ENCODE data around the gene BICD1.
A peak's percentile ranks its signal among the peaks of the same experiment; 100 is the strongest.
"Not testable (repeated sequence)": the region's sequence is repeated elsewhere in the genome, so short reads cannot be mapped to it uniquely, and the experiment has no call there.

The BICD1 gene

DNA sequence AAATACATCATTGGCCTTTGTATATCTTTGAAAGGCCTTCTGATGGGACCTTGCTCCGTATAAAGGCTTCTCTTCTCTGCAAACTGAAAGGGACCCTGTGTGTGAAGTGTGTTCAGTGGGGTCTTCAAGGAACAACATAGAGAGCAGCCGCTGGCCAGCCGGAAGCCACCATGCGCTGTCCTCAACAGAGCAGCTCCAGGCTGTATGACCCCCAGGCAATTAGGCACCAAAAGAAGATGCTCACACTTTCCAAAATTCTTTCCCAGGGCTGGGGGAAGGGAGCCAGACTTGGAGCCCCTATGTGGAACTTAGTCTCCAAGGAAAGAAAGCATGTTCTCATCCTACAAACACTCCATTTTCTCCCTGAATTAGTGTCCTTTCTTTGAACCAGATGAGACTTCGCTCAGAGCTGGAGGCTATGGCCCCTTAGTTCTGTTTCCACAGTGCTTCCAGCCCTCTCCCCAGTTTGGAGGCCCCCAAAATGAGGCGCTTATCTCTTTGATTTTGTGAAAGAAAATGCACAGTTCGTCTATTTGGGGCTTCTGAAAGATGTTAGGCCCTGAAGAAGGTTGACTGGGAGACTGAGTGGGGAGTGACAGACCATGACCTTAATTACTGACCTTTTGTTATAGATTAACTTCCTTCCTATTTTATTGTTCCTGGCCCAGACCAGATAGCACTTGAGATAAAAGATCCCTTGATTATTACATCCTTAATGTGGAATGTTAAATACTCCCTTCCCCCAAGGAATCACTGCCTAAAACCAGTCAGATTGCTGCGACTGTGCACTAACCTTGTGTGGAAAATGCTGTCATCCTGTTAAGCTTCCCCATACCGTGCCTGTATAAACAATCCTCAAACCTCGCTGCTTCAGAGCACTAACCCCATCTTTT is 164.4 kb downstream of the BICD1 start:
- H3K4me3 Mint-ChIP-seq, result no peak overlapping the region
- H3K27me3 Mint-ChIP-seq, result no peaks in the 10 kb centered on the region
- no peaks in the 10 kb centered on the region for H3K36me3 Mint-ChIP-seq (ENCODE audit: low read depth)
- H3K27ac Mint-ChIP-seq, result no peak overlapping the region
- no peaks in the 10 kb centered on the region for H3K9me3 Mint-ChIP-seq
- H3K4me1 Mint-ChIP-seq, result peaks cover 29% of the 10 kb centered on the region
- DNase-seq (no peak), ATAC-seq (no peak)

DNA sequence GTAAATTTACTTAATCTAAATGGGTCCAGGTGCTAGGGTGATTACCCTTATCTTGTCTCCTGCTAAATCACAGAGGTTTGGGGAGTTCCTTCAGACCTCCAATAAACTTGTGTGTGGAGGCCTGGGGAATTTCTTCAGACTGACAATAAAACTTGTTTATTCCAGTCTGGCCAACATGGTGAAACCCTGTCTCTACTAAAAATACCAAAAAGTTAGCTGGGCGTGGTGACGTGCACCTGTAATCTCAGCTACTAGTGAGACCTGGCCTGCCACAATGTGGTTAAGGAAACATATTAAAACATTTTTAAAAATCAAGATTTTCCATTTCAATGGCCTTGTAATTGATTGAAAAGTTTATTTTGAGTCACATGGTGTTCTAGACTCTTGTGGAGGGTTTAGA is 165.8 kb downstream of the BICD1 start:
- no peak for ATAC-seq
- H3K27ac Mint-ChIP-seq, result peak overlapping the region; percentile 81
- no peaks in the 10 kb centered on the region for H3K9me3 Mint-ChIP-seq
- H3K4me3 Mint-ChIP-seq, result peak overlapping the region; percentile 24
- DNase-seq, result no peak
- H3K36me3 Mint-ChIP-seq (ENCODE audit: low read depth), result no peaks in the 10 kb centered on the region
- H3K4me1 Mint-ChIP-seq, result peaks cover 29% of the 10 kb centered on the region
- H3K27me3 Mint-ChIP-seq, result no peaks in the 10 kb centered on the region

DNA sequence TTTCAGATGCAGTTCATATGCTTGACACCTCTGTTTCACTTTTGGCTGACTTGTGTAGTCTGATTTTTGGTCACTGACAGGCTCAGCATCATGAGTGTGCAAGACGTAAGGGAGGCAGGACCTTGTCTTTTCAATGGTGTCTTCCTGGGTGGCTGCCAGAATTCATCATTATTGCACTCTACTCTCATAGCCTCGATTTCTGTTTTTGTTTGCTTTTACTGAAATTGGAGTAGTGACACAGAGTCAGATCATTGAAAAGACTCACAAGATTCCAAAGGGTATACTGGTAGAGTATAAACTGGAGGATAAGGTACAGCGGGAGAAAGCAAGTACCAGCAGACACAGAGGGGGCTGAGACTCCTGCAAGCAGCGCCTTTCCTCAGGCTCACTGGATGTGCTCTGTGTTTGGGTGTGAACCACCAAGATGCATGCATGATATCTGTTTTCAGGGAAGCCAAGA is 166.4 kb downstream of the BICD1 start:
- no peak for DNase-seq
- Mint-ChIP-seq H3K4me1 (peaks cover 29% of the 10 kb centered on the region), H3K27me3 (no peaks in the 10 kb centered on the region), H3K9me3 (no peaks in the 10 kb centered on the region), H3K27ac (peak overlapping the region; percentile 81), H3K36me3 (ENCODE audit: low read depth) (no peaks in the 10 kb centered on the region), H3K4me3 (peak overlapping the region; percentile 29)
- ATAC-seq, result peak; percentile 30

GRCh38 chr12:32273712-32274111 is 167.1 kb downstream of the BICD1 start:
- H3K36me3 Mint-ChIP-seq (ENCODE audit: low read depth), result no peaks in the 10 kb centered on the region
- DNase-seq (peak; percentile 51), ATAC-seq (peak; percentile 95)
- H3K4me3 Mint-ChIP-seq, result peak overlapping the region; percentile 27
- H3K27me3 Mint-ChIP-seq, result no peaks in the 10 kb centered on the region
- peak overlapping the region; percentile 81 for H3K27ac Mint-ChIP-seq
- peaks cover 29% of the 10 kb centered on the region for H3K4me1 Mint-ChIP-seq
- H3K9me3 Mint-ChIP-seq, result no peaks in the 10 kb centered on the region

GRCh38 chr12:32274665-32275064 is 168.0 kb downstream of the BICD1 start:
- Mint-ChIP-seq H3K36me3 (ENCODE audit: low read depth) (no peaks in the 10 kb centered on the region), H3K4me3 (no peak overlapping the region), H3K27ac (no peak overlapping the region), H3K9me3 (no peaks in the 10 kb centered on the region), H3K4me1 (peaks cover 29% of the 10 kb centered on the region), H3K27me3 (no peaks in the 10 kb centered on the region)
- ATAC-seq, result no peak
- no peak for DNase-seq

GRCh38 chr12:32275520-32275919 is 168.9 kb downstream of the BICD1 start:
- DNase-seq; ATAC-seq; H3K9me3 Mint-ChIP-seq; H3K27ac Mint-ChIP-seq; H3K4me3 Mint-ChIP-seq; H3K36me3 Mint-ChIP-seq (ENCODE audit: low read depth); H3K27me3 Mint-ChIP-seq: not testable (repeated sequence)
- H3K4me1 Mint-ChIP-seq, result peaks cover 29% of the 10 kb centered on the region

- H3K36me3 Mint-ChIP-seq (ENCODE audit: low read depth), result no peaks in the 10 kb centered on the region
These were observed 171.1 kb downstream of the BICD1 start for GRCh38 chr12:32277774-32278173.

DNA sequence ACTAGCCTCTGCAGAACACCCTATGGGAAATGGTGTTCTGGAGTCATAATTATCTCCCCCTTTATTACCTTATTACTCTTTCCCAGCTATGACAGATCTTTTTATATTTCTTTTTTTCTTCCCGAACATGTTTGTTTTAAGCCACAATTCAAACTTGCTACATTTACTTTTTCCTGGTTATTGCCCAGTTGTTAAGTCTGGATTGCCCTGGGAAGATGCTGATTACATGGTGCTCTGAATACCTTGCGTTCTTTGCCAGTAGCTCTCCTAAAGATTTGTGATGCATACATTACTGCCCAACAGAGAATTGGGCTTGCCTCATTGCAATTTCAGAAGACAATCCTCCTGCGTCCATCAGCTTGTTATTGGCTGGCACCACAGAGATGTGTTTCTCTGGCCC is 174.5 kb downstream of the BICD1 start:
- Mint-ChIP-seq H3K27ac (no peak overlapping the region), H3K4me1 (no peaks in the 10 kb centered on the region), H3K9me3 (no peaks in the 10 kb centered on the region), H3K36me3 (ENCODE audit: low read depth) (no peaks in the 10 kb centered on the region), H3K4me3 (no peak overlapping the region), H3K27me3 (no peaks in the 10 kb centered on the region)
- ATAC-seq, result no peak
- DNase-seq, result no peak

More at GRCh38 chr12:32277774-32278173, 171.1 kb downstream of the BICD1 start:
- Mint-ChIP-seq H3K4me1 (peaks cover 13% of the 10 kb centered on the region), H3K9me3 (no peaks in the 10 kb centered on the region), H3K27me3 (no peaks in the 10 kb centered on the region), H3K27ac (no peak overlapping the region), H3K4me3 (no peak overlapping the region)
- no peak for ATAC-seq
- no peak for DNase-seq

DNA sequence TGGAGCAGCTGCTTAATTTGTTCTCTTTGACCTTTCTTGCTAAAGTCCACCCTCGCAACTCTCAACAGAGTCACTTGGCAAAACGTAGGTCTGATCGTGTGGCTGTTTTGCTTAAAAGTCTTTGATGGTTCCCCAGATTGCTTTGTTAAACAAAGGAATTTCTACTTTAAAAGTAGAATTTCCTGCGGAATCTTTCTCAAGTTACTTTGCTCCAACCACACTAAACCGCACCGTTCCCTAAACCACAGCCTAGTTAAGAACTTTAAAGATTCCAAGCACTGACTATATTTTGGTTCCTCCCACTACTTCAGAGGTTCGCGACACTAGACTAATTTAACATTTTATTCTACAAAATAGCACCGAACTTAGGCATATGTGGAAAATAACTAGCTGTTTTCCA is 177.9 kb downstream of the BICD1 start:
- H3K27me3 Mint-ChIP-seq, result no peaks in the 10 kb centered on the region
- H3K4me1 Mint-ChIP-seq, result no peaks in the 10 kb centered on the region
- ATAC-seq, result no peak

DNA sequence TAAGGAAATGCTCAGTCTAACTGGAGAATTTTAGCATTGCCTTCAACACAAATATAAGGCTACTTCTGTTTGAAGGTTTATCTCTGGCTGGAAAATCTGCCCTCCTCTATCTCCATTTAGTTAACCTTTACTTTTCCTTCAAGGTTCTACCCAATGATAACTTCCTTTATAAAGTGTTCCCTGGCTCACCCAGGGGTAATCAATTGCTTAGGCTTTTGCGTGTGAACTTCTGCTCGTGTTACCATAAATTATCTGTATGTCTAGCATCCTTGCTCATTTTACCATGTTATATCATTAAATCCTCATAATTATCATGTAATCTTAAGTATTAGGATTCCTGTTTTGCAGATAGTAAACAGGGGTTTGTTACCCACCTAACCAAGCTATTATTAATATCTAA is 178.4 kb downstream of the BICD1 start:
- Mint-ChIP-seq H3K4me3 (no peak overlapping the region), H3K4me1 (no peaks in the 10 kb centered on the region), H3K36me3 (ENCODE audit: low read depth) (no peaks in the 10 kb centered on the region), H3K27ac (no peak overlapping the region), H3K27me3 (no peaks in the 10 kb centered on the region), H3K9me3 (no peaks in the 10 kb centered on the region)
- ATAC-seq (no peak), DNase-seq (no peak)

More for the DNA sequence above, 177.9 kb downstream of the BICD1 start:
- Mint-ChIP-seq H3K9me3 (no peaks in the 10 kb centered on the region), H3K4me3 (no peak overlapping the region), H3K27ac (no peak overlapping the region), H3K36me3 (ENCODE audit: low read depth) (no peaks in the 10 kb centered on the region)
- no peak for DNase-seq

- ATAC-seq, result no peak
- Mint-ChIP-seq H3K4me1 (no peaks in the 10 kb centered on the region), H3K36me3 (ENCODE audit: low read depth) (no peaks in the 10 kb centered on the region), H3K27ac (no peak overlapping the region), H3K27me3 (no peaks in the 10 kb centered on the region), H3K9me3 (no peaks in the 10 kb centered on the region), H3K4me3 (no peak overlapping the region)
- no peak for DNase-seq
These were observed 178.8 kb downstream of the BICD1 start for GRCh38 chr12:32285489-32285888.

DNA sequence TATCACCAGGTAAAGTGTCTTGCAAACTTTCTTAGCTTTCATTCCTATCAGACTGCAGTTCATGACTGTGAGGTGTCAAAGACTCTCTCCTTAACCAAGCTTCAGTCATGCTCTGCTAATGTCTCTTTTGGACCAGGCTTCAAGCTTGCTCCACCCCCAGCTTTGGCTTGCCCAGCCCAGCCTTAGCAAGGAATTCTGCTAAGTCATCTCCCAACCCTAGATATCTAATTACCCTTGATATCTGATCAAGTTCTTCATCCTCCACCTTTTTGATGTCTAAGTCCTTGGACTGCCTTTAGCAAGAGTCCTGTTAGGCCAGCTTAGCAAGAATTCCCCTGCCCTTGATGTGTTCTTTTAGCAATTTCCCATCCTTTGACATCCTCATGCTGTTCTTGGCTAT is 183.8 kb downstream of the BICD1 start:
- no peaks in the 10 kb centered on the region for H3K9me3 Mint-ChIP-seq
- H3K4me3 Mint-ChIP-seq, result no peak overlapping the region
- no peak overlapping the region for H3K27ac Mint-ChIP-seq
- ATAC-seq, result no peak
- no peaks in the 10 kb centered on the region for H3K4me1 Mint-ChIP-seq
- no peak for DNase-seq
- no peaks in the 10 kb centered on the region for H3K36me3 Mint-ChIP-seq (ENCODE audit: low read depth)
- H3K27me3 Mint-ChIP-seq, result no peaks in the 10 kb centered on the region

- Mint-ChIP-seq H3K9me3 (no peaks in the 10 kb centered on the region), H3K4me3 (no peak overlapping the region), H3K27ac (no peak overlapping the region), H3K36me3 (ENCODE audit: low read depth) (no peaks in the 10 kb centered on the region), H3K27me3 (no peaks in the 10 kb centered on the region), H3K4me1 (no peaks in the 10 kb centered on the region)
- DNase-seq (no peak), ATAC-seq (no peak)
These were observed 185.5 kb downstream of the BICD1 start for GRCh38 chr12:32292151-32292550.

GRCh38 chr12:32293808-32294419 is 187.3 kb downstream of the BICD1 start:
- no peaks in the 10 kb centered on the region for H3K4me1 Mint-ChIP-seq
- H3K27me3 Mint-ChIP-seq, result no peaks in the 10 kb centered on the region
- no peak for DNase-seq
- H3K27ac Mint-ChIP-seq, result no peak overlapping the region
- no peak overlapping the region for H3K4me3 Mint-ChIP-seq
- H3K9me3 Mint-ChIP-seq, result no peaks in the 10 kb centered on the region
- no peak for ATAC-seq
- H3K36me3 Mint-ChIP-seq (ENCODE audit: low read depth), result no peaks in the 10 kb centered on the region

- DNase-seq (no peak), ATAC-seq (no peak)
- Mint-ChIP-seq H3K27me3 (no peaks in the 10 kb centered on the region), H3K36me3 (ENCODE audit: low read depth) (no peaks in the 10 kb centered on the region), H3K27ac (no peak overlapping the region), H3K4me3 (no peak overlapping the region), H3K4me1 (no peaks in the 10 kb centered on the region), H3K9me3 (no peaks in the 10 kb centered on the region)
These were observed 189.9 kb downstream of the BICD1 start for GRCh38 chr12:32296567-32296966.
